Liver (tissue), 3 donors: ENCODE results near the gene THADA.

Source experiments
- GABPA ChIP-seq, 2 donors: IDR thresholded peaks in 1 of 2; conservative IDR thresholded peaks in 1 of 2; 2 replicates each; pipeline ENCODE4 v1.6.1; 2016; ENCODE audit warnings: antibody characterized with exemption in 2 of 2, mild to moderate bottlenecking in 1 of 2, moderate library complexity in 1 of 2
- JUND ChIP-seq, 2 donors: IDR thresholded peaks; 2 replicates each; pipeline ENCODE4 v1.6.1; 2016; ENCODE audit warnings: antibody characterized with exemption in 2 of 2
- RAD21 ChIP-seq, 2 donors: IDR thresholded peaks; 2 replicates each; pipeline ENCODE4 v1.6.1; 2016; ENCODE audit warnings: antibody characterized with exemption in 2 of 2, mild to moderate bottlenecking in 2 of 2
- RXRA ChIP-seq, 2 donors: IDR thresholded peaks; 2 replicates each; pipeline ENCODE4 v1.6.1; 2017 to 2018; ENCODE audit warnings: antibody characterized with exemption in 2 of 2, mild to moderate bottlenecking in 1 of 2
- SP1 ChIP-seq: IDR thresholded peaks from 2 replicates; pipeline ENCODE4 v1.6.1; 2018; ENCODE audit warnings: antibody characterized with exemption, mild to moderate bottlenecking
- TF ChIP-seq, protein P1 (sequence below): fragments of 150-350 bp; IDR thresholded peaks from 2 replicates; pipeline ENCODE4 v1.5.1; 2017; ENCODE audit warnings: improper control_type of control experiment, low read depth, low read length; ENCODE audit not compliant: missing input control
- TF ChIP-seq, protein P2 (sequence below): IDR thresholded peaks from 2 replicates; pipeline ENCODE4 v1.6.1; 2016; ENCODE audit warnings: antibody characterized with exemption, mild to moderate bottlenecking
- TF ChIP-seq, protein P3 (sequence below): IDR thresholded peaks from 2 replicates; pipeline ENCODE4 v1.6.1; 2016; ENCODE audit warnings: antibody characterized with exemption
- TF ChIP-seq, protein P4 (sequence below): IDR thresholded peaks from 2 replicates; pipeline ENCODE4 v1.6.1; 2016; ENCODE audit warnings: antibody characterized with exemption
- donor health status: healthy.
- donor health status: healthy.

DNA sequence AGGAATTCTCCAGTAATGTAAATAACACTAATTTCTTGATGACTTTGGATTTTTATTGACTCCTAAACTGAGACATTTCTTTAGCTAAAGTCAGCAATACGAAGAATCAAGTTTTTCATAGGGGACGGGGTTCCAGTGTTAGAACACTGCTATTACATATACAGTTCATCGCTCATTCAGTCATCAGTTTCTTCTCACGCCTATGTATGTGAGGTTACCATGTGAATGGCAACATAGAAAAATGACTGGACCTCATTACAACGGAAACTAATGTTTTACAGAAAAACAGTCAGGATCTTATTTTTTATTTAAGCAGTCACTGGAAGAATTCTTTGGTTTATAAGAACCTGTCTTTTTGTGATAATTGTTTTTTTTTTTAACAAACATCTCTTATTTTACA is 56.4 kb downstream of the THADA start:
- TF ChIP-seq RAD21 (IDR thresholded peaks at IDR 0.05) (no peak), SP1 (no peak), RXRA (IDR thresholded peaks at IDR 0.05) (no peak), GABPA (IDR thresholded peaks at IDR 0.05 in 1 of 2, conservative IDR thresholded peaks at IDR 0.05 in 1 of 2) (no peak), JUND (IDR thresholded peaks at IDR 0.05) (no peak)
- TF ChIP-seq, protein P1, sequence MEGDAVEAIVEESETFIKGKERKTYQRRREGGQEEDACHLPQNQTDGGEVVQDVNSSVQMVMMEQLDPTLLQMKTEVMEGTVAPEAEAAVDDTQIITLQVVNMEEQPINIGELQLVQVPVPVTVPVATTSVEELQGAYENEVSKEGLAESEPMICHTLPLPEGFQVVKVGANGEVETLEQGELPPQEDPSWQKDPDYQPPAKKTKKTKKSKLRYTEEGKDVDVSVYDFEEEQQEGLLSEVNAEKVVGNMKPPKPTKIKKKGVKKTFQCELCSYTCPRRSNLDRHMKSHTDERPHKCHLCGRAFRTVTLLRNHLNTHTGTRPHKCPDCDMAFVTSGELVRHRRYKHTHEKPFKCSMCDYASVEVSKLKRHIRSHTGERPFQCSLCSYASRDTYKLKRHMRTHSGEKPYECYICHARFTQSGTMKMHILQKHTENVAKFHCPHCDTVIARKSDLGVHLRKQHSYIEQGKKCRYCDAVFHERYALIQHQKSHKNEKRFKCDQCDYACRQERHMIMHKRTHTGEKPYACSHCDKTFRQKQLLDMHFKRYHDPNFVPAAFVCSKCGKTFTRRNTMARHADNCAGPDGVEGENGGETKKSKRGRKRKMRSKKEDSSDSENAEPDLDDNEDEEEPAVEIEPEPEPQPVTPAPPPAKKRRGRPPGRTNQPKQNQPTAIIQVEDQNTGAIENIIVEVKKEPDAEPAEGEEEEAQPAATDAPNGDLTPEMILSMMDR = no peak
- TF ChIP-seq, protein P2, sequence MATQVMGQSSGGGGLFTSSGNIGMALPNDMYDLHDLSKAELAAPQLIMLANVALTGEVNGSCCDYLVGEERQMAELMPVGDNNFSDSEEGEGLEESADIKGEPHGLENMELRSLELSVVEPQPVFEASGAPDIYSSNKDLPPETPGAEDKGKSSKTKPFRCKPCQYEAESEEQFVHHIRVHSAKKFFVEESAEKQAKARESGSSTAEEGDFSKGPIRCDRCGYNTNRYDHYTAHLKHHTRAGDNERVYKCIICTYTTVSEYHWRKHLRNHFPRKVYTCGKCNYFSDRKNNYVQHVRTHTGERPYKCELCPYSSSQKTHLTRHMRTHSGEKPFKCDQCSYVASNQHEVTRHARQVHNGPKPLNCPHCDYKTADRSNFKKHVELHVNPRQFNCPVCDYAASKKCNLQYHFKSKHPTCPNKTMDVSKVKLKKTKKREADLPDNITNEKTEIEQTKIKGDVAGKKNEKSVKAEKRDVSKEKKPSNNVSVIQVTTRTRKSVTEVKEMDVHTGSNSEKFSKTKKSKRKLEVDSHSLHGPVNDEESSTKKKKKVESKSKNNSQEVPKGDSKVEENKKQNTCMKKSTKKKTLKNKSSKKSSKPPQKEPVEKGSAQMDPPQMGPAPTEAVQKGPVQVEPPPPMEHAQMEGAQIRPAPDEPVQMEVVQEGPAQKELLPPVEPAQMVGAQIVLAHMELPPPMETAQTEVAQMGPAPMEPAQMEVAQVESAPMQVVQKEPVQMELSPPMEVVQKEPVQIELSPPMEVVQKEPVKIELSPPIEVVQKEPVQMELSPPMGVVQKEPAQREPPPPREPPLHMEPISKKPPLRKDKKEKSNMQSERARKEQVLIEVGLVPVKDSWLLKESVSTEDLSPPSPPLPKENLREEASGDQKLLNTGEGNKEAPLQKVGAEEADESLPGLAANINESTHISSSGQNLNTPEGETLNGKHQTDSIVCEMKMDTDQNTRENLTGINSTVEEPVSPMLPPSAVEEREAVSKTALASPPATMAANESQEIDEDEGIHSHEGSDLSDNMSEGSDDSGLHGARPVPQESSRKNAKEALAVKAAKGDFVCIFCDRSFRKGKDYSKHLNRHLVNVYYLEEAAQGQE = no peak
- TF ChIP-seq, protein P3, sequence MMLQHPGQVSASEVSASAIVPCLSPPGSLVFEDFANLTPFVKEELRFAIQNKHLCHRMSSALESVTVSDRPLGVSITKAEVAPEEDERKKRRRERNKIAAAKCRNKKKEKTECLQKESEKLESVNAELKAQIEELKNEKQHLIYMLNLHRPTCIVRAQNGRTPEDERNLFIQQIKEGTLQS = no peak
- TF ChIP-seq, protein P4, sequence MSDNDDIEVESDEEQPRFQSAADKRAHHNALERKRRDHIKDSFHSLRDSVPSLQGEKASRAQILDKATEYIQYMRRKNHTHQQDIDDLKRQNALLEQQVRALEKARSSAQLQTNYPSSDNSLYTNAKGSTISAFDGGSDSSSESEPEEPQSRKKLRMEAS = no peak
